Activated CD8-positive, alpha-beta memory T cell treated with anti-CD3 and anti-CD28 coated beads, Interleukin-2, amount 50 U/mL, for 1 hour (primary cell): ENCODE results near the gene MAP2K6.
"Not testable (repeated sequence)": the region's sequence is repeated elsewhere in the genome, so short reads cannot be mapped to it uniquely, and the experiment has no call there.

Experiments
- DNase-seq: peaks from one replicate; pipeline ENCODE4 v3.0.0-alpha.2; 2020; ENCODE audit errors: extremely low read depth

MAP2K6 gene

DNA sequence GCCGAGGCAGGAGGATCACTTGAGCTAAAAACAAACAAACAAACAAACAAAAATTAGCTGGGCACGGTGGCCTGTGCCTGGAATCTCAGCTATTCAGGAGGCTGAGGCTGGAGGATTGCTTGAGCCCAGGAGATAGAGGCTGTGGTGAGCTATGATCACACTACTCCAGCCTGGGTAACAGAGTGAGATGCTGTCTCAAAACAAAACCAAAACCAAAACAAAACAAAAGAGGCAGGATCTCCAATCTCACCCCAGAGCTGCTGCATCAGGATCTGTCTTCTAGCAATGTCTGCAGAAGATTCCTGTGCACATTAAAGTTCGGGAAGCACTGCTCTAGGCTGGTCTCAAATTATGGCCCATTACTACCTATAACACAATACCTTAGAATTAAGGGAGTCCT is 43.1 kb downstream of the MAP2K6 start:
- no peak for DNase-seq

DNA sequence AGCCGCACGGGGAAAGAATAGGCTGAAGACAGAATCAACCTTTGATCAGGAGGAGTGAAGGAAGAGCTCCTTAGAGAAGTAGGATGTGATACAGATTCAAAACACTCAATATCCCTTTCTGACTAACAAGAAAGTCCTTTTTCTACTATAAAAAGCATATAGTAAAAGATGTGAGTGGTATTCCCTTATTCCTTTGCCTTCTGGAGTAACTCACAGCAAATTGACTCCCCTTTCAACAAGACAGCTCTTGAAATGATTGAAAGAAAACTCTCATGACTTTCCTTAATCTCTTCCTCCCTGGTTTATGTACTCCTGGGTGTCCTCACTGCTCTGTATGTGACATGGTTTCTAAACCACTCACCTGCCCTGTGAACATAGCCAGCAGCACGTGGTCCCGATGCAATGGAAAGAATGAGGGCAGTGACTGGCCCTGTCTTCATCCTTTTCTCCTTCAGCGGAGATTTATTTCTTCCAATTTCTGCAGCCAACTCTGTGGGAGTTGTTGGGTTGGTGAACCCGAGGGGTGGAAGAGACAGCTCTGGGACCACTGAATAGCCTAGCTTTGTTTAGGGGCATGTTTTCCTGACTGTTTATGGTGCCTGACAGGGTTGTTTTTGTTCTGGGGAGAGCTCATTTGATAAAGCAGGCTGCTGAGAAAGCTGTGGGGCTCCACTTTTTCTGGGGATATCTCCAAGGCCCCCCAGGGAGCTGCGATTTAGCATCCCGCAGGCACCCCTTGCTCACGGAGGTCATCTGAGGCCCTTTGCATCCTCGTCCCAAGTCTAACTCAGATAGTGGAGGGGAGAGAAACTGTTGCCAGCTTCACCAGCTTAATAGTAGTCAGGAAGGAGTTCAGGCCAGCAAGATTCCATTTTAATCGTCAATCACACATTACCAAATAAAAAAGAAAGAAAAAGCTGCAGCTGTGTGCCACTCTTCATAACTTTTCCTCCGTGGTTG is 46.7 kb downstream of the MAP2K6 start:
- no peak for DNase-seq

DNA sequence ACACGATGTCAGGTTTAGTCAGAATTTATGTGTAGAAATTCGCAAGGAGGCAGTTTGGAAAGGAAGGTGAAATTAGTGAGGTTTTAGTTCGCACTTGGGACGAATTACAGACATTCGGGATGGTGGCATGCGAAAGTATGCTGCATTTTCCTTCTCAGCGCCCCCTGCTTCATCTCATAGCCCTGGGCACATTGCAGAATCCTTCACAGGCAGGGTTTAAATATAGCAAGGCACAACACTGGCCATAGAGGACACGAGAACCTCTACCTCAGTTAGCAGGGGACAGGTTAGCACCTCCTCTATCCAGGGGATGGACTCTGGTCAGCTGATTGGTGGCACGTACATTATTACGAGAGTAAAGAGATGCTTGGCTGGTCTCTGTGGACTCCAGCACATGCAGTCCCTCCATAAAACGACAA is 47.5 kb downstream of the MAP2K6 start:
- DNase-seq: no peak

DNA sequence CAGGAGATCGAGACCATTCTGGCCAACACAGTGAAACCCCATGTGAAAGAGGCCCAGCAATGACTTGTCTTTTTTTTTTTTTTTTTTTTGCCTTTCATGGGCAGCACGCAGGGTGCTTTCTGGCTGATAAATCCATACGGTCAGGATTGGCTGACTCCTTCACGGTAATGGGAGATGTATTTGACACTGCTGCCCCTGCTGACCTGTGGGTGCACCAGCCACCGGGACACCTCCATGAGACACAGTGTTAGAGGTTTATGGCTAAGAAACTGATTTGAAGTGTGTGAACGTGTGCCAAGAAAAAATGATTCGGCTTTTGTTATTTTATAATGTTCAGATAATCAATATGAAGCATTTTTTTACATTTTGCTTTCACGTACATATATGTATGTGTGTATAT is 48.4 kb downstream of the MAP2K6 start:
- no peak for DNase-seq

DNA sequence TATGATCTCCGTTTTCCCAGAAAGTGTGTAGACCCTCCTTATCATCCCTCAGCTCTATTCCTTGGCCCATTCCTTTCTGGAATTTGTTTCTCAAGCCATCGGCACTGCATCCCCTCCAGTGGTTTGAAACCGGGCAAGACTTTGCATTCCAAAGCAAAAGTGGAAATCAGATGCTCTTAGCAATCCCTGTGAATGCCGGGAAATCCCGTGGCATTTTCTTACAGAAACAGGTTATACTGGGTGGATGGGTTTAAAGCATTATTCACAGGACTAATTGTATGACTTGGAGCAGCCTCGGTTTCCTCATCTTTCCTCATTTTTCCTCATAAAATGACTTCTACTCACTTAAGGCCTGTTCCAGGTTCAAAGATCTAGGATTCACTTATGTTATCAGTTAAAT is 52.0 kb downstream of the MAP2K6 start:
- no peak for DNase-seq

DNA sequence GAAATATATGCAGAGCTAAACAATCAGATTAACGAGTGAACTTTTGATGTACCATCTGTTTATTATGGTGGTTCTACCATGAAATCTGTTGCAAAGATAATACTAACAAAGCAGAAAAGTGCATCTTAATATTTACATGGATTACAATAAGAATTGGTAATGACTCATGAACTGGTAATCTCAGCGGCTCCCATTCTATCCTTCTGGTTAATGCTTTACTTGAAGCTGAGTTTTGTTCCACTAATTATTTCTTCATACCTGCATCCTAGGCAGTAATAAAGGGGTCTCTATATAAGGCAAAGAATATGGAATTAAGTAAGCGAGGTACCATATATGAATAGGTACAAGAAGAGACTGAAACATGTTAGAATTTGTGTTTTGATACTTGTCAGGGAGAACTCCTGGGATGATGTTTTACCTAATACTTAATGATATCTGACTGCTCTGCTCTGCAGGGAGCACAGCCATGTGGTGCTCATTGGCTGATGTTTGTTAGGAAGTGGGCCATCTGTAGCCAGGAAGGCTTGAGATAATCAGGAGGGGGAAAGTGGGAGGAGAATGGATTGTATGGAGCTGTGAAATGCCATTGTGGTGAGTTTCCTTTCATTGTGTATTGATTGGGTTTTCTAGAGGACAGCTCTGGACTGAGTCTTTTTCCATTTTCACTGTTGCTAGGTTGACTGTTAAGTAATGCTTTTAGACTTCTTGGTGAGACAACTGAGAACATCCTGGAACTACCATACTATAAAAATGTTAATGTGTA is 52.6 kb downstream of the MAP2K6 start:
- no peak for DNase-seq

DNA sequence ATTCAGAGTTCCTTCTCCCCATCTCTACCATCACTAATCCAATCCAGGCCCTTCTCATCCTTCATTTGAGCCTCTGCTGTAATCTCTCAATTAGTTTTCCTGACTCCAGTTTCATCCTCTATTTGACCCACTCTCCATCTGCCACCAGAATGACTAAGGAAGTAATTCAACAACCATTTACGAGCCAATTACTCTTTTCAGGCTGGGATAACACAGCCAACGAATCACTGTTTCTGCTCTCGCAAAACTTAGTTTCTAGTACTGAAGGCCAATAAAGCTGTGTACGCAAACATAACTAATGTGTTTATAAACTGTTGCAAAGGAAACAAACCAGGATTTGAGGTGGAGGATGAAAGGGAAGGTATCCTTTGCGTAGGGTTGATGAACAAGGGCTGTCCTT is 53.7 kb downstream of the MAP2K6 start:
- DNase-seq: no peak

DNA sequence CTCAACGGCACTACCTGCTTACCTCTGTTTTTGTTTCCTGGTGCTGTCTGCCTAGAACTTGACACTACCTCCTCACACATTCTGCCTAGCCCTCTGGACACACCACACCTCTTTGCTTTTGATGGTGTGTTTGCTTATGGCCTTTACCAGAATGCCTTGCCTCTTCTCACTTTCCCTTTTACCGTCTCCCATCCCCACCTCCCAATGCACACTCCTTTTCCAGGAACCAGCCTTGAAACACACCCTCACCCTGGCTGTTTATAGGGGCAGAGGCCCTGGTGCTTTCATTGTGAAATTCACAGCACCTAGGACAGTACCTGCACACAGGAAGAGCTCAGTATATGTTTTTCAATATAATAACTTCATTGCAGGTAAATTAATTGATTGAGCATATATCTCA is 56.2 kb downstream of the MAP2K6 start:
- no peak for DNase-seq

DNA sequence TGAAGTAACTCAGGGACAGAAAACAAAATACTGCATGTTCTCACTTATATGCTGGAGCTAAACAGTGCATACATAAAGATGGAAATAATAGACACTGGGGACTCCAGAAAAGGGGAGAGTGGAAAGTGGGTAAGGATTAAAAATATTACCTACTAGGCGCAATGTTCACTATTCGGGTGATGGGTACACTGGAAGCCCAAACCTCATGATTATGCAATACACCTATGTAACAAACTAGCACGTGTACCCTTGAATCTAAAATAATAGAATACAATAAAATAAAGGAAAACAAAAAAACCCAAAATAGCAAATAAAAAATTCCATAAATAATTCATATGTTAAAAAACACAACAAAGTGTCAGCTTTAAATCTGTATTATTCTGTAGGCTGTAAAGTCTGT is 56.9 kb downstream of the MAP2K6 start:
- DNase-seq: no peak

DNA sequence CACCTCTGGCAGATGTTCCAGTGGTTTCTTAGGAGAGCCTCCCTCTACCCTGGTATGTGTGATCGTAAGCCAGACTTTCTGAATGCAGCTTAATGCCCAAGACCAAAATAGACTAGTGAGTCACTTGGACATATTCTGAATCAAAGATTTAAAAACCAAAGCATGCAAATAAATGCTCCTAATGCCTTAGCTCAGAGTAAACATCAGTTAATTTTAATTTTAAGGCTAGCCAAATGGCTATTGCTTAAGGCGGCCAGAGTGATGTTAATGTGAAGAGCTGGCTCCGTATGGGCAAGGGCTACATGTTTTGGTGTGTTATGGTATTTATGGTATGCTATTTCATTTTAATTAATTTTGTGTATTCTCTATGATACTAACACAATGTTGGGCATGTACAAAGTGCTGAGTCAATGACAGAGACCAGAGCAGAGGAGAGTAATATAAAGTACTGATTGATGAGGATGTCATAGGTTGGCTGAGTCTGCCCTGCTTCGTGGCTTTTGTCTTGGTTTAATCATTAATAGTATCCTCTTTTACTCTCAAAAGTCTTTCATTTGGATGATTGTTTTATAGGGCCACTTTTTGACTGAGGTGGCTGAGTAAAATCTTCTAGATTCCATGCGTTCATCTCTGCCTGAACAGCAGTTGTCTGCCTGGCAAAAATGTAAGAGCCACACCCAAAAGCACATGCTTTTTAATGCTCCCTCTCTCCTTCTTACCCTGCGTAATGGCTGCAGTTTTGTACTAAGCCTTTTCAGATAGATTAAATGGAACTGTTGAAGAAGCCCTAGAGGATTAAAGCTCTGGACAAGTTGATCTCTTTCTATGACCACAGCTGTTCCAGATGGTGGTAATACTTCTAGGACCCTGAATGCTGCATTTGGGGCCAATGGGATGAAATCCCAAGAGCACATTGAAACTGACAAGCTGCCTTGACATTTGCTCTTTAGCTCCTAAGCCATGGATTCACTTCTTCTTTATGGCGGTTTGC is 59.6 kb downstream of the MAP2K6 start:
- DNase-seq: no peak

DNA sequence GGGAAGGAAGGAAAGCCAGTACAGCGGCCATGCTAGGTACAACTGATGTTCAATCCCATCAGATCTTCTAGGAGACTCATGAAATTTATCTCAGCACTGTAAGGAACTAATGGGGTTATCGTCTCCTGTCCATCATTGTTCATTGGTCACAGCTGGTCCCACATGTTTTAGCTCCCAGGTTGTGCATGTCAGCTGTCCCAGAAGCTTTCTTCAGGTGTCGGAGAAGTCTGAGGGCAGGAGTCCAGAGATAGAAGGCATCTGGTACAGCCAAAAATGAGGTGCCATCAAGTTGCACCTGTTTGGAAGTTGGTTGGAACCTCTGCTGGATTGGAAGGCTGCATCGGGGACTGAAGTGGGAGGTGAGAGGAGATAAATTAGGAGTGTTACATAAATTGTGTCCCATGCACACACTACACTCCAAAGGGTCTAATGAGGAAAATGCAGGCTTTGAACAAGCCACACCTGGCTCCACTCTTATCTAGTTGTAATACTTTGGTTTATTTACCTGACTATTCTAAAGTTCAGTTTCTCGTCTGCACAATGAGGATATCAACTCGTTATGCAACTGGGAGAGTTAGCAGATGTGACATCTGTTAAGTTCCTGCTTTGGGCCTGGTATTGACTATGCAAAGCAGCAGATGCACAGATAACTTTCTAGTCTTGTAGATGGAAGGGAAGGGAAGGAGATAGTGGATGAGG is 62.9 kb downstream of the MAP2K6 start:
- DNase-seq: no peak

DNA sequence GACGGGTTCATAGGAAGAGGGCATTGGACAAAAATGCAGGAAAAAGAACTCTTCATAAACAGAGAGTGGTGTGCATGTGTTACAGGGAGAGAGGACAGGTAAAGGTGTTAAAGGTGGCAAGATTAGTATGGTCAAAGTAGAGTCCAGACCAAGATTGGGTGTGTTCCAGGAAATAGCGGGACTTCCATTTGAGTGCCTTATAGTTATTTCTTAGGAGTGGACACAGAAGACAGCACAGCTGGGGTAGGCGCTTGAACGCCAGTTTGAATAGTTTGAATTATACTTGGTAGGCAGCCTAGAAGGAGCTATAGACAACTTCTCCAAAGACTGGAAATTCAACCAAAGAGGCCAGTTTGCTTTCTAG is 63.4 kb downstream of the MAP2K6 start:
- no peak for DNase-seq

DNA sequence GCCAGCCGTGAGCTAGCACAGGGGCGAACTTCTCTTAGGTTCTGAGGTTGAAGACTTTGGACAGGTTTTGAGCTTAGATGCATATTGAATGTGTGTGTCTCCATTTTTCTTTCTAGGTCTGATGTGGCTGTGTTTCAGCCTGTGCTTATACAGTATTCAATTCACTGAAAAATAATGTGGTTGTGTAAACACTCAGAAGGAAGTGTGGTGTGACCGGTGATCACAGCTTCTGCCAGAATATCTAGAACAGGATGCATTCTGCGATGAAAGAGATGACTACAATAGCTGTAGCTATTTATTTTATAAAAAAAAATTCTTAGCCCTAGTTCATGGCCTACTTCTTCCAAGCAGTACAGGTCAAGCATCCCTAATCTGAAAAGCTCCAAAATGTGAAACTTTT is 64.4 kb downstream of the MAP2K6 start:
- DNase-seq: no peak

DNA sequence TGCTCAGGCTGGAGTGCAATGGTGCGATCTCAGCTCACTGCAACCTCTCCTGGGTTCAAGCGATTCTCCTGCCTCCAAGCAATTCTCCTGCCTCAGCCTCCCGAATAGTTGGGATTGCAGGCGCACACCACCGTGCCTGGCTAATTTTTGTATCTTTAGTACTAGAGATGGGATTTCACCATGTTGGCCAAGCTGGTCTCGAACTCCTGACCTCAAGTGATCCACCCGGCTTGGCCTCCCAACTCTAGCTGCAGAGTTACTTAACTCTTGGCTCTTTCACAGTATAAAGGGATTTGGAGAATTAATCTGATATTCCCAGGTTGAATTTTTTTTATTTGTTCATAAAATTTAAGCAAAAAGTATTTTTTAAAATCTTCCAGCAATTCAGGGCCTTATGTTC is 65.3 kb downstream of the MAP2K6 start:
- DNase-seq: not testable (repeated sequence)

DNA sequence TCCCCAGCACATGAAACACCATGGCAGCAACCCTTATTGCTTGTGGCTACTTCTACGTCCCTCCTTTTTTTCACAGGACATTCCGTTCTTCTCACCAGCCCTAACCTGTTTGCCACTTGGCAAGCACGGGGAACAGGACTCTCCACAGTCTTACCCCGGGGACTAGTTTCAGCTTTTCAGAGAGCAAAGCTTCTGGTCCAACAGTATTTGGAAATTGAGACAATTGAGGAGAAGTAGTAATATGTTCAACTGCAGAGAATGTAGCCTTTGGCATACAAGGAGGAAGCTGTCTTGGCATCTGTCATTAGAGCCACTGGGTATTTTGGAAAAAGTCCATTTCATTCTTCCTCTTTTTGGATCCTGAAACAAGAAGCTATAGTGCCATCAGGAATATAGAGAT is 65.7 kb downstream of the MAP2K6 start:
- no peak for DNase-seq

DNA sequence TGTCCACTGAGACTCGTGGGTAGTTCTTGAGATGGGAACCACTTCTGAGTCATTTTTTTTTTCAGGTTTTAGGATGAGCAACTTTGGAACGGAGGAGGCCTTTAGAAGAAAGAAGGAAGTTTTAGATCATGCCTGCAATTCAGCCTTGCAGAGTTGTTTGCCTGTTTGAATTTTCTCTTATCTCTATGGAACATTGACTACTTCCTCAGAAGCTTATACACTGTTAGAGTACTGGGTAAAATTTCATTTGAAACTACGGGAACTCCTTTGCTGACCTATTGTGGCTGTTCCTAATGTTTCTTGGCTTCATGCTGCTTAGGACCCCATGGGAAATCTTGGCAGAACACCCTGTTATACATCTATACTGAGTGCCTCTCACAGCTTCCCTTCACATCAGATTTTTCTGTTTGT is 70.8 kb downstream of the MAP2K6 start:
- no peak for DNase-seq

DNA sequence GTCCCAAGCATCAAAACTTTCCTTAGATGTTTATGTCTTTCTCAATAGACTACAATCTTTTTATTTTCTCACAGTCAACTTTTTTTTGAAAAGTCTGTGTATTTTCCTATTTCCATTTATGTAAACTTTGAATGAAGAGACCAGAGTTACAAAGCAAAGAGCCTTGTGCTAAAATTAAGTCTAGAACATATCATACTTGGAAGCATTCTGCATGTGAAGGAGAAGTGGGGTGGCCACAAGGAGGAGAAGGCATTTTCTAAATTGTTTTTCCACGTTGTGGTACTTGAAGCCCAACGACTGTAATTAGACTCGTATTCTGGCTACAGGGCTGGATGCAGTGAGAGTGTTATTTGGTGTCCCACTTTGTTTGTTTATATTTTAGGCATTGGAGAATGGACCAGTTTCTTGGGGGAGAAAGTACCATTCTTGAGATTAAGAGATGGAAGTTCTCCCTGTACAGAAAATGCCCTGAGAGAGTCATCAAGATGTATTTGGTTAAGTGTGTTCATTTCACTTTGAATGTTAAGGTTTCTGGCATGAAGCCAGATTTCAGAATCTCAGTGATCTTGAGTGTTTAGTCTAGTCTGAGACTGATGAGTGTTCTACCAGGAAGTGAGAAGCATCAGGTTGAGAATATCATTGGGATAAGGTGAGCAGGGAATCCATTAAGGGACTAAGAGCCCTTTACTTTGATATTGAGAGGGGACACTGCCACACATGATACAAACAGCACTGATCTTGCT is 71.6 kb downstream of the MAP2K6 start:
- DNase-seq: no peak

DNA sequence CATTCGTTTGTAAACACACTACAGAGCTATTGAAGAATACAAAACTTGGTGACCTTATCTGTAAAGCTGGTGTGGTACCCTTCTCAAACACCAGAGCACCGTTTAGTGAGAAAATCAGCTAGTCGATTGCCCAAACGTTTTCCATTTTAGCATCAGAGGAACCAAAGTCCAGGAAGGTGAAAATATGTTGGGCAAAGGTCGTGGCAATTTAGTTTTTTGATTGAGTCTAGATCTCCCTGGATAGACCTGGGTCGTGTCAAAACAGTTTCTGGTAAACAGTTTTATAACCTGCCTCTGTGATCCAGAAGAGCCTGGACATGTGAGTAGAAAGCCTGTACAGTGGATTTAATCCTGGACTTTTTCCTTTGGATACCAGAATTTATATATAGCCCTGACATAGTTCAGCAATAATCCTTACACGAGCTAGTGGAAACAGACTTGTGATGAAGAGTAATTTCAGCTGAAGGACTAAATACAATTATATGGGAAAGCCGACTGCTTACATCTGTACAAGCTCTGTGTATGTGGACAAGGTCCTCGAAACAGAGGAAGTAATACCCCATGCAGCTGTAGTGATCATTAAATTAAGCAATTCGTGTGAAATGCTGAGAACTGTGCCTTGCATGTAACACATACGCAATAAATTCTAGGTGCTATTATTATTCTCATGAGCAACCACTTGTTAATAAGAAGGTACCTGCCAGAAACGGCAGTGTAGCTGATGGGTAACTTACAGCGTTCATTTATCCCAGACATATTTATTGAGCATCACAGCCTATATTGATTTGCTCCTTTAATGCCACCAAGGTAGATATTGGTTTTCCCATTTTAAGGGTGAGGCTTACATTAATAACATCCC is 72.5 kb downstream of the MAP2K6 start:
- no peak for DNase-seq

DNA sequence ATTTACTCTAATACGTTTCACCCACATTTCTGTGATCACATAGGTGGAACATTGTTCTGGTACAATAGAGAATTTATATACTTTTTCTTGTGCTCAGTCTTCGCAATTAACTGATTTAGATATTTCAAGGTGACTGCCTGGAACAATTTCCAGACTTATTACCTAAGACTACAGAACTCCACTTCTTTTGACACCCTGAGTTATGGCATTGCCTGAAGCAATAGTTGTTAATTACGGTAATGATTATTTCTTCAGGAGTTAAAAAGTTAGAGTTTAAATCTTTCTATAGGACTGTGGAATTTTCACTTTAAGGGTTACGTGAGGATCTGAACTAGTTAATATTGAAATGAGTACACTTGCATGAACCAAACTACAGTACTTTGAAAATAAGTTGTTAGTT is 74.8 kb downstream of the MAP2K6 start:
- no peak for DNase-seq
